ENCODE data around the gene ATF6. TPM values are rescaled to one million over a fixed set of nuclear protein-coding genes. Genes with fewer than 3 reads are reported as not detected.

ATF6 gene
- total RNA-seq, 1 experiment from 2014 or later = 36.5 TPM

DNA sequence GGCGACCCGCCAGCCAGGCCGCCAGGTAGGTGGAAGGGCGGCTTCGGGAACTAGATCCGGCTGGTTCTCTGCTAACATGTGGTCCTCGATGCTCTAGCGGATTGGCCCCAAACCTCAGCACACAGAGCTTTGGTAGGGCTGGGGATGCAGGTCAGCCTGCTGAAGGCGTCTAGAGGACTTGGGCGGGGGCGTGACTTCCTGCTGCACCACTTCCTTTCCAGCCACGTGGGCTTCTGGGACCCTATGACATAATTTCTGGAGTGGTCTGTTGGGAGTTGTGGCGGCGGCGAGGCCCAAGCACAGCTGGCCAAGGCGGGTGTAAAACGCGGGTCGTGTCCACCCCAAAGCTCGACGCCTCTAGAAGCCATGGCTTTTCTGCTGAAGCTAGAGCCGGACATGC is 124.5 kb downstream of the ATF6 start:
- Histone ChIP-seq H3K27me3 (ENCODE audit: low read length) (no peaks in the 10 kb centered on the region), H3K27ac (ENCODE audit: low read length) (no peak overlapping the region), H4K20me1 (ENCODE audit: insufficient read depth, low read depth, low read length) (no peaks in the 10 kb centered on the region), H3K4me3 (ENCODE audit: low read length) (no peak overlapping the region), H2AFZ (ENCODE audit: low read length) (no peak overlapping the region), H3K4me2 (ENCODE audit: low read depth, low read length, poor library complexity, severe bottlenecking) (no peak overlapping the region), H3K9me3 (ENCODE audit: low read length) (no peaks in the 10 kb centered on the region), H3K9ac (ENCODE audit: low read length) (no peak overlapping the region), H3K9me2 (replicated peaks; ENCODE audit: insufficient read depth, low read length) (no peaks in the 10 kb centered on the region), H3K79me2 (ENCODE audit: low read length) (no peaks in the 10 kb centered on the region), H3K4me1 (ENCODE audit: low read length) (no peaks in the 10 kb centered on the region; the same call in 1 of the 2 replicates), H3K36me3 (ENCODE audit: insufficient read depth, low read length) (0 out of 2 replicates have a peak, but pooled peaks cover 3% of the 10 kb centered on the region)
- DNase-seq = no peak

DNA sequence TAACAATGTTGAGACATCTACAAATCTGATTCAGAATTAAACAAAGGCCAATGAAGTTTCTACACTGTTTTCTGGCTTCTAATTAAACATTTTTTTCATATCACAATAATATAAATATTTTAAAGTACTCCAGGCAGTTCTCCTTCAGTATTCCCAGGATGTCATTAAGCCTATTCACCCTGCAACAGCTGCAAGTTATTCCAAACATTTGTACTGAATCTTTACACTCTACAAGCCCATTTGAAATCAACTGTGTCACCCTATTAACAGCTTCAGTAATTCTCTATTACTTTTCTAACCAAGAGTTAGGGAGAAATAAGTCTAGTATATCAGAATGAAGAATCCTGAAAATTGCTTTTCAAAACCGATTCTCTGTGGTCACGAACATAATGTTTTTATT is 133.0 kb downstream of the ATF6 start:
- H3K27ac ChIP-seq (ENCODE audit: low read length) = no peak overlapping the region
- no peaks in the 10 kb centered on the region for H3K4me1 ChIP-seq (ENCODE audit: low read length)
- H4K20me1 ChIP-seq (ENCODE audit: insufficient read depth, low read depth, low read length) = no peaks in the 10 kb centered on the region
- H3K79me2 ChIP-seq (ENCODE audit: low read length) = no peaks in the 10 kb centered on the region
- no peak for DNase-seq
- no peak overlapping the region for H2AFZ ChIP-seq (ENCODE audit: low read length)
- no peak overlapping the region for H3K4me3 ChIP-seq (ENCODE audit: low read length)
- no peaks in the 10 kb centered on the region for H3K27me3 ChIP-seq (ENCODE audit: low read length)
- H3K9ac ChIP-seq (ENCODE audit: low read length) = no peak overlapping the region
- H3K9me2 ChIP-seq (replicated peaks; ENCODE audit: insufficient read depth, low read length) = 0 out of 2 replicates have a peak, but pooled peaks cover 5% of the 10 kb centered on the region
- no peak overlapping the region for H3K4me2 ChIP-seq (ENCODE audit: low read depth, low read length, poor library complexity, severe bottlenecking)
- no peaks in the 10 kb centered on the region for H3K9me3 ChIP-seq (ENCODE audit: low read length)
- H3K36me3 ChIP-seq (ENCODE audit: insufficient read depth, low read length) = no peaks in the 10 kb centered on the region

DNA sequence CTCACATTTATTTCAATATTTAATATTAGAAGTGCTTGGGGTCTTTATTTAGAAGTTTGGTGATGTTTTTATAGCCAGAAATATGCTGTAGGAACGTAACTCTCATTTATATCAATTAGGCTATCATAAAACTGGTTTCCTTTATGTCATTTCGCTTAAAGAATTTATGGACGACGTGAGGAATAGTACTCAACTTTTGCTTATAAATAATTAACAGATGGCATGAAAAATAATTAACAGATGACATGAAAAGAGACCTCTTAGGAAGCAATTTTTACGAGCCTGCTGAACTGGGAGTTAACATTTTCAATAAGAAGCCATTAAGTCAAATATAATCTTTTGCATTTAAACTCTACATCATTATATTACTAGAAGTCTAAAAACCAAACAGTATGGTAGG is 134.0 kb downstream of the ATF6 start:
- no peak overlapping the region for H3K27ac ChIP-seq (ENCODE audit: low read length)
- H3K4me3 ChIP-seq (ENCODE audit: low read length) = no peak overlapping the region
- DNase-seq = no peak
- no peaks in the 10 kb centered on the region for H3K27me3 ChIP-seq (ENCODE audit: low read length)
- H3K36me3 ChIP-seq (ENCODE audit: insufficient read depth, low read length) = no peaks in the 10 kb centered on the region
- 0 out of 2 replicates have a peak, but pooled peaks cover 5% of the 10 kb centered on the region for H3K9me2 ChIP-seq (replicated peaks; ENCODE audit: insufficient read depth, low read length)
- H3K4me1 ChIP-seq (ENCODE audit: low read length) = no peaks in the 10 kb centered on the region
- no peak overlapping the region for H3K9ac ChIP-seq (ENCODE audit: low read length)
- H4K20me1 ChIP-seq (ENCODE audit: insufficient read depth, low read depth, low read length) = no peaks in the 10 kb centered on the region
- no peaks in the 10 kb centered on the region for H3K9me3 ChIP-seq (ENCODE audit: low read length)
- no peak overlapping the region for H3K4me2 ChIP-seq (ENCODE audit: low read depth, low read length, poor library complexity, severe bottlenecking)
- H2AFZ ChIP-seq (ENCODE audit: low read length) = no peak overlapping the region
- no peaks in the 10 kb centered on the region for H3K79me2 ChIP-seq (ENCODE audit: low read length)

DNA sequence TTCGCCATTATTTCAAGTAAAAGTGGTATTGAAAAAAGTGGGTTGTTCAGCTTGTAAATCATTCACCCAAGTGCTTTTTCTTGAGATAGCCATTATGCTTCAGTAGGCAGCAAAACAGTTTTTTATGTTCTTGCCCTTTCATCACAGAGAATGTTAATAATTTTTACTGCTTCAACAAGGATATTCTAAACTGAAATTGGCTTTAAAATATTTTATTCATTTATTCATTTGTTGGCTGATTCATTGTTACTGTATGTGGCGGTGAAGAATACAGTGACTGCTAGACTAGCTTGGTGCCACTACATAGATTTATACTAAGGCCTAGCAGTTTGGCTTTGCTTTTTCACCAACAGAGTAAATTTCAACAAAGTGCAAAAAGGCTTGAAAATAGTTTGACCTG is 136.1 kb downstream of the ATF6 start:
- H4K20me1 ChIP-seq (ENCODE audit: insufficient read depth, low read depth, low read length) = no peaks in the 10 kb centered on the region
- no peak overlapping the region for H3K9ac ChIP-seq (ENCODE audit: low read length)
- H3K9me3 ChIP-seq (ENCODE audit: low read length) = no peaks in the 10 kb centered on the region

DNA sequence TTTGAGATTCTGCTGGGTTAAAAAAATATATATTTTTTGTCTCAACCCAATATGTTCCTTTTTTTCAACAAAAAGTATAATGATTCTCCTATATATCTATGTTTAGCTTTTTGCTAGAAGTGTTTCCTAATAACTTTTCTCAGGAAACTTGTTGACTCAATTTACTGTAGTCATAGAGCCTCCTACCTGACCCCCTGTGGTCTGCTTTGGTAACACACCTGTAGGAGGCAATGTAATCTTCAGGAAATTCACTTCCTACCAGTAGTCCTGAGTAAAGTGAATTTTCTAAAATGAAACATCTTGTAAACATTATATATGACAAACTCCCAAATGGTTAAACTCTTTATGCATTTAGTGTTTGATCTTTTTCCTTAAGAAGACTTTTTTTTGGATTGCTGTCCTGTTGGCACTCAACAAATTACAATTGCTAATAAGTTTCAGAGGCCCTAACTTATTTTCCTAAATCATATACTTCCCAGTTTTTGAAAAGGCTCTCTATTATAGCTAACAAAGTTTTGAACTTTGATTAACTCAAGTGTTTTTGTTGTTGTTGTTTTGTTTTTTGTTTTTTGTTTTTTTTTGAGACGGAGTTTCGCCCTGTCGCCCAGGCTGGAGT is 139.3 kb downstream of the ATF6 start:
- no peaks in the 10 kb centered on the region for H3K79me2 ChIP-seq (ENCODE audit: low read length)
- peak; percentile 83 for DNase-seq

More for the DNA sequence above, 136.1 kb downstream of the ATF6 start:
- Histone ChIP-seq H3K36me3 (ENCODE audit: insufficient read depth, low read length) (no peaks in the 10 kb centered on the region), H3K79me2 (ENCODE audit: low read length) (no peaks in the 10 kb centered on the region), H3K27me3 (ENCODE audit: low read length) (no peaks in the 10 kb centered on the region), H3K4me3 (ENCODE audit: low read length) (no peak overlapping the region), H3K9me2 (replicated peaks; ENCODE audit: insufficient read depth, low read length) (0 out of 2 replicates have a peak, but pooled peaks cover 5% of the 10 kb centered on the region), H3K27ac (ENCODE audit: low read length) (no peak overlapping the region), H2AFZ (ENCODE audit: low read length) (no peak overlapping the region), H3K4me1 (ENCODE audit: low read length) (peaks cover 7% of the 10 kb centered on the region), H3K4me2 (ENCODE audit: low read depth, low read length, poor library complexity, severe bottlenecking) (no peak overlapping the region)
- DNase-seq = no peak

DNA sequence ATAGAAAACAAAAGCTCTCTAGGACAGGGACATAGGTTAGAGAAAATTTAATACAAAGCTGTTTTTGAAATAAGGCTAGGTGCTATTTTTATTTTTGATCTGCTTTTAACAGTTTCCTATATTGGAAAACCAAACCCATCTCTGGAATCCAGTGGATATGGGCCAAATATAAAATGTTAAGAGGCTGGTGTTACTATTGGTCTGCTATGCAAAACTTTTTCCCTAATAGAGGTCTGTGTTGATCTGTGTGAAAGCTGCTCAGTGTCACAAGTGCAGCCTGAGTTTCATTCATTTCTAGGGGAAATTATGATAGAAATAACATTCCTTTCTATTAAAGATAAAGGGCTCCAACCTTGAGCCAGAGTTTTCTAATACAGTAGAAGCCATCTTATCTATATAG is 141.1 kb downstream of the ATF6 start:
- Histone ChIP-seq H3K4me2 (ENCODE audit: low read depth, low read length, poor library complexity, severe bottlenecking) (no peak overlapping the region), H3K4me1 (ENCODE audit: low read length) (peaks cover 21% of the 10 kb centered on the region), H3K27me3 (ENCODE audit: low read length) (no peaks in the 10 kb centered on the region), H2AFZ (ENCODE audit: low read length) (no peak overlapping the region), H3K9me2 (replicated peaks; ENCODE audit: insufficient read depth, low read length) (no peaks in the 10 kb centered on the region), H3K4me3 (ENCODE audit: low read length) (no peak overlapping the region), H3K9ac (ENCODE audit: low read length) (no peak overlapping the region), H3K27ac (ENCODE audit: low read length) (no peak overlapping the region), H3K79me2 (ENCODE audit: low read length) (no peaks in the 10 kb centered on the region), H3K9me3 (ENCODE audit: low read length) (no peaks in the 10 kb centered on the region), H3K36me3 (ENCODE audit: insufficient read depth, low read length) (no peaks in the 10 kb centered on the region), H4K20me1 (ENCODE audit: insufficient read depth, low read depth, low read length) (no peaks in the 10 kb centered on the region)
- no peak for DNase-seq

More for the DNA sequence above, 139.3 kb downstream of the ATF6 start:
- no peak overlapping the region for H2AFZ ChIP-seq (ENCODE audit: low read length)
- H3K9me3 ChIP-seq (ENCODE audit: low read length) = no peaks in the 10 kb centered on the region
- H3K9ac ChIP-seq (ENCODE audit: low read length) = no peak overlapping the region
- no peaks in the 10 kb centered on the region for H3K36me3 ChIP-seq (ENCODE audit: insufficient read depth, low read length)
- H3K9me2 ChIP-seq (replicated peaks; ENCODE audit: insufficient read depth, low read length) = 0 out of 2 replicates have a peak, but pooled peaks cover 5% of the 10 kb centered on the region
- H3K4me1 ChIP-seq (ENCODE audit: low read length) = peaks cover 10% of the 10 kb centered on the region
- no peak overlapping the region for H3K4me3 ChIP-seq (ENCODE audit: low read length)
- H3K27ac ChIP-seq (ENCODE audit: low read length) = no peak overlapping the region
- no peaks in the 10 kb centered on the region for H3K27me3 ChIP-seq (ENCODE audit: low read length)
- no peaks in the 10 kb centered on the region for H4K20me1 ChIP-seq (ENCODE audit: insufficient read depth, low read depth, low read length)
- H3K4me2 ChIP-seq (ENCODE audit: low read depth, low read length, poor library complexity, severe bottlenecking) = no peak overlapping the region

DNA sequence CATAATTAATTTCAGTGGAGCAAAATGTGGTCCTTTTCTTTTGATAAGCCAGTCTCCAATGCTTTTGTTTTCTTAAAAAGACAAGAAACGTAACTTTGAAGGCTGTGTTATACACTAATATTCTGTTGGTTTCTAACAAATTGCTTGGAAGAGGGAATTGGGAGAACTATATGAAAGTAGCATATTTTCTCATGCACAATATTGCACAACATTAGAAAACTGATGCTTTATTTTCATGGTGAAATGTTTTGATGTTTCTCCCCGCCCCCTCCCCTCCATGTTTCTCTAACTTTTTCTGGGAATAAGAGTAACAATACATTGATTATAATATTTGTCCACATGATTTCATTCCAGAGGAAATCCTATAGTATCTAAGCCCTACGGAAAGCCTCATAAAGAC is 142.1 kb downstream of the ATF6 start:
- H3K4me2 ChIP-seq (ENCODE audit: low read depth, low read length, poor library complexity, severe bottlenecking) = no peak overlapping the region
- DNase-seq = no peak
- no peak overlapping the region for H3K4me3 ChIP-seq (ENCODE audit: low read length)
- no peak overlapping the region for H3K9ac ChIP-seq (ENCODE audit: low read length)
- no peaks in the 10 kb centered on the region for H4K20me1 ChIP-seq (ENCODE audit: insufficient read depth, low read depth, low read length)
- H3K27ac ChIP-seq (ENCODE audit: low read length) = no peak overlapping the region
- H3K9me3 ChIP-seq (ENCODE audit: low read length) = no peaks in the 10 kb centered on the region
- H3K9me2 ChIP-seq (replicated peaks; ENCODE audit: insufficient read depth, low read length) = no peaks in the 10 kb centered on the region
- H3K79me2 ChIP-seq (ENCODE audit: low read length) = no peaks in the 10 kb centered on the region
- peaks cover 21% of the 10 kb centered on the region for H3K4me1 ChIP-seq (ENCODE audit: low read length)
- no peak overlapping the region for H2AFZ ChIP-seq (ENCODE audit: low read length)
- 0 out of 2 replicates have a peak, but pooled peaks cover 3% of the 10 kb centered on the region for H3K36me3 ChIP-seq (ENCODE audit: insufficient read depth, low read length)
- no peaks in the 10 kb centered on the region for H3K27me3 ChIP-seq (ENCODE audit: low read length)

DNA sequence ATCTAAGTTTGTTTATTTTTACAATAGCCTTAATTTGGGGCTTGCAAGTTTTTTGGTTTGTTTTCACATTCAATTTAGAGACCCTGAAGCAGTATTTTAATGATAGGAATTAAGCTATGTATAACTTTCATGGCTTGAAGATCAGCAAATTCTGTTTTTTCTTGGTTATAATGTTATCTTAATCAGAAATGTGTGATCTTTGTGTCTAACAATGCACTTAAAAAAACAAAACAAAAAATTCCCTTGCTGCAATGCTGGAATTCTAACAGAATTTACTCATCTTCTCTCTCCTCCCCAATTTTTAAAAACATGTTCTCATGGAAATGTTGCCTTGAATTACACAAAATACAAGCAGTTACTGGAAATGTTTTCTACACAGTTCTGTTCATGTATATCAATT is 144.5 kb downstream of the ATF6 start:
- Histone ChIP-seq H3K4me2 (ENCODE audit: low read depth, low read length, poor library complexity, severe bottlenecking) (no peak overlapping the region), H3K4me1 (ENCODE audit: low read length) (peaks cover 21% of the 10 kb centered on the region)

More for the DNA sequence above, 144.5 kb downstream of the ATF6 start:
- H2AFZ ChIP-seq (ENCODE audit: low read length) = no peak overlapping the region
- H3K27me3 ChIP-seq (ENCODE audit: low read length) = no peaks in the 10 kb centered on the region
- no peak overlapping the region for H3K27ac ChIP-seq (ENCODE audit: low read length)
- DNase-seq = no peak
- no peak overlapping the region for H3K4me3 ChIP-seq (ENCODE audit: low read length)
- no peaks in the 10 kb centered on the region for H3K79me2 ChIP-seq (ENCODE audit: low read length)
- H3K9me2 ChIP-seq (replicated peaks; ENCODE audit: insufficient read depth, low read length) = no peaks in the 10 kb centered on the region
- H3K9me3 ChIP-seq (ENCODE audit: low read length) = no peaks in the 10 kb centered on the region
- no peaks in the 10 kb centered on the region for H4K20me1 ChIP-seq (ENCODE audit: insufficient read depth, low read depth, low read length)
- H3K9ac ChIP-seq (ENCODE audit: low read length) = no peak overlapping the region
- 0 out of 2 replicates have a peak, but pooled peaks cover 3% of the 10 kb centered on the region for H3K36me3 ChIP-seq (ENCODE audit: insufficient read depth, low read length)
